GM21360 (cell line): ENCODE measurements around the gene MSRB2.
"Not testable (repeated sequence)": the region's sequence is repeated elsewhere in the genome, so short reads cannot be mapped to it uniquely, and the experiment has no call there.

Experiments
- ATAC-seq: cut with Tn5 transposase; IDR thresholded peaks from one replicate; pipeline ENCODE4 v1.9.1; 2021; ENCODE audit warnings: mild to moderate bottlenecking, moderate library complexity; ENCODE audit not compliant: unreplicated experiment

Gene MSRB2

DNA sequence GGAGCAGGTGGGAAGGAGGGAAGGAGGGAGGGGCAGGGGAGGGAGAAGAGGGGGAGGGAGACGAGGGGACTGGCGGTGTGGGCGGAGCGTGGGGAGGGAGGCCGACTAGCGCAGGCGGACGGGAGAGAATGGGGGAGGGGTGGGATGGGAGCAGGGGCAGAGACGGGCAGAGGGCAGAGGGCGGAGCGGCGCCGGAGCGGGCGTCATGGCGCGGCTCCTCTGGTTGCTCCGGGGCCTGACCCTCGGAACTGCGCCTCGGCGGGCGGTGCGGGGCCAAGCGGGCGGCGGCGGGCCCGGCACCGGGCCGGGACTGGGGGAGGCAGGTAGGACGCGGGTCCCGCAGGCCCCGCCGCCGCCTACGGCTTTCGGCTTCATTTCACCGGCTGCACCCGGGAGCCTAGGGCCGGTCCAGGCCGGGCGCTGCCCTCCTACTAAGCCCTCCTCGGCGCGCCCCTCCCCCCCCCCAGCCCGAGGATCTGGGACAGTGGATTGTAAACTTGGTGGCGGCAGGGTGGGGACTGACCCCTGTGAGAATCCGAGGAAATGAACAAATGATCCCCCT is at the start of gene MSRB2:
Gene MSRB2, plus strand, starts transcription at position 176 of the 562 bp plus-strand sequence. Its CDS starts 30 bp downstream, at position 206.
- peak; percentile 75 for ATAC-seq

DNA sequence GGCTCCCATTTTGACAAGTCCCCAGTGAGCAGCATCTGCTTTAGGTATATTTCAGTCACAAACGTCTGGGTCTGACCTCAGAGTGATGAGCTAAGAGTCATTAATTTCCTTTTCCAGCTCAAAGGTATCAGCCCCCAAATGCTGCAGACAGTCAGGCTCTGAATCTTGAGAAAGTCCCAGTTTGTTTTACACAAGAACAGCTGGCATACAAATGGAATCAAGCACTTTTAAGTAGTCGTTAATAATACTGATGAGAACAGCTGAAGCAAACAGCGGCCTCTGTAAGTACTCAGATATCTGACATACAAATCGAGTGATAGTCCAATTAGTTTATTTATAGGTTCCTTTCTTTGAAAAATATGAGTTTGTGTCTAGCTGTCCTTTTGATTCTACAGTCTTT is 49.4 kb upstream of the MSRB2 start:
- no peak for ATAC-seq

DNA sequence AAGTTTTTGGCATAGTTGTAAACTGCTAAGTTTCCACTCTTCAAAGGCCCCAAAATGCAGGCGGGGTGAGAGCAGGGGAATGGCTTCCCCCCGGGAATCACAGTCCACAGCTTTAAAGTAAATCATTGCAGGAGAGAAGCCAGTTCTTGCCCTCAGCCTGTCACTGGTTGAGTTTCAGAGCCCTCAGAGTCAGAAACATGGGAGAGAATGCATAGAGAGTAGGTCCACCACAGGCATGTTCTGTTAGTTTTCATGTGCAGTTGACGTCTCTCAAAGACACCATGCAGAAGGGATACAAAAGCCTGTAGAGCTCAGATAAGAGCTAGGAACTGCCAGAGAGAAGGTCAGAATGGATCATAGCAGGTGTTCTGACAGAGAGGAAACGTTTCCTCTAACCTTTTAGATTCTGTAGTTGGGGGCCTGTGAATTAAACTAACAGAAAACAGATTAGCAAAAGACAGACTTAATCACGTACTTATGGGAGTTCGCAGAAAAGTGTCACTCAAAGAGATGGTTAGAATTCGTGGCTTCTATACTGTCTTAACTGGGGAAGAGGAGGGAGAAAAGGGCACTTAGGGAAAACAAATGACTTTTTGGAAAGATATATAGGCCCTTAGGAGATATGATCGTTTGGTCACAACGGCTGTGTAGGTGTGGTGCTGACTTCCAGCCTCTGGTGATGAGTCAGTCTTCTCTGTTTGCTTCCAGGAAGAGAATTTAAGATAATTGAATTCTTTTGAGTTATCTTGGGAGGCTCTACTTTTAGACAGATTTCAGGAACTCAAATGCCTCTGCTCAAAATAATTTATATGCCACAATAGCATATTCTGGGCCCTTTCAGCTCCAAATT is 48.0 kb upstream of the MSRB2 start:
- no peak for ATAC-seq

DNA sequence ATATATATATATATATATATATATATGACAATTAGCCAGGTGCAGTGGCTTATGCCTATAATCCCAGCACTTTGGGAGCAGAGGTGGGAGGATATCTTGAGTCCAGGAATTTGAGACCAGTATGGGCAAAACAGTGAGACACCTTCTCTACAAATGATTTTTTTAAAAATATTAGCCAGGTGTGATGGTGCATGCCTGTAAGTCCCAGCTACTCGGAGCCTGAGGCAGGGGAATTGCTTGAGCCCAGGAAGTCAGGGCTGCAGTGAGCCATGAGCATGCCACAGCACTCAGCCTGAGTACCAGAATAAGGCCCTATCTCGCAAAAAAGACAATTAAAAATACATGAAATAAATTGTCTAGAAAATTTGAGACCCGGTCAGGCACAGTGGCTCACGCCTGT is 47.2 kb upstream of the MSRB2 start:
- ATAC-seq = no peak

DNA sequence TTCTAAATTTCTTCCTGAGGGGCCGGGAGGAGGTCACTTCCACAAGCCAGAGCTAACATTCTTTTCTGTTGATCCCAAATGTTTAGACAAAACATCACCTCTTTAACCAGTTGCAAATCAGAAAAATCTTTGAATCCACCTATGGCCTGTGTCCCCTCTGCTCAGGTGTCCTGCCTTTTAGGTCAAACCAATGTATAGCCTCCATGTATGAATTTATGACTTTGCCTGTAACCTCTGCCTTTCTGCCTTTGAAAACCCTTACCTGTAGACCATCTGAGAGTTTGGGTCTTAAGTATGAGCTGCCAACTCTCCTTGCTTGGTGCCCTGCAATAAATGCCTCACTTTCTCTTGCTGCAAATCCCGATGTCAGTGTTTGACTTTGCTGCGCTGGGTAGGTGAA is 44.1 kb upstream of the MSRB2 start:
- ATAC-seq = no peak

DNA sequence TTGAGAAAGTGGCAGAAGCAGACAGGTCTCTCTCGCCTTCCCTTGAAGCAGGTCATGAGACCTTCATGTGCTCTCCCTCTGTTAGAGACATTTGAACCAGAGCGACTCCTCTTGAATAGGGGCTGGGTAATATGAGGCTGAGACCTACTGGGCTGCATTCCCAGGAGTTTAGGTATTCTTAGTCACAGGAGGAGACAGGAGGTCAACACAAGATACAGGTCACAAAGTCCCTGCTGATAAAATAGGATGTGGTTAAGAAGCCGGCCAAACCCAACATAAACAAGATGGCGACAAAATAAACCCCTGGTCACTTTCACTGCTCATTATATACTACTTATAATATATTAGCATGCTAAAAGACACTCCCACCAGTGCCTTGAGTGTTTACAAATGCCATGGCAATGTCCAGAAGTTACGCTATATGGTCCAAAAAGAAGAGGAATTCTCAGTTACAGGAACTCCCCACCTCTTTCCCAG is 43.5 kb upstream of the MSRB2 start:
- no peak for ATAC-seq

DNA sequence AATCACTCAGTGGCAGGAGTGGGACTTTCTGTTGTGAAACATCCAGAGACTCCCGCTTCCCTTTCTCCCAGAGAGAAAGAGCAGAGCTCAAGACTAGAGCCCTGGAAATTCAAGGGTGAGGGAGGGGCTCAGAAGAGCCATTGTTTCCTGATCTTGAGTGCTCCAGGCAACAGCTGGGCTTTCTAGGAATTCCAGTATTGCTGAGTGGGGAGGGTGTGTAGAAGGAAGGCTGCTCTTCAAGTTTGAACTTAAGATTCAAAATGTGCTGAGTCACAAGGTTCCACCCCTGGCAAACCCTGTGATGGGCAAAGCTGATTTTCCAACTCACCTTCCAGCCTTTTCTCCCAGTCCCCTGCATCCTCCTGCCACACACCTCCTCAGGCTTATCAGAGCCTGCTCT is 42.3 kb upstream of the MSRB2 start:
- no peak for ATAC-seq

DNA sequence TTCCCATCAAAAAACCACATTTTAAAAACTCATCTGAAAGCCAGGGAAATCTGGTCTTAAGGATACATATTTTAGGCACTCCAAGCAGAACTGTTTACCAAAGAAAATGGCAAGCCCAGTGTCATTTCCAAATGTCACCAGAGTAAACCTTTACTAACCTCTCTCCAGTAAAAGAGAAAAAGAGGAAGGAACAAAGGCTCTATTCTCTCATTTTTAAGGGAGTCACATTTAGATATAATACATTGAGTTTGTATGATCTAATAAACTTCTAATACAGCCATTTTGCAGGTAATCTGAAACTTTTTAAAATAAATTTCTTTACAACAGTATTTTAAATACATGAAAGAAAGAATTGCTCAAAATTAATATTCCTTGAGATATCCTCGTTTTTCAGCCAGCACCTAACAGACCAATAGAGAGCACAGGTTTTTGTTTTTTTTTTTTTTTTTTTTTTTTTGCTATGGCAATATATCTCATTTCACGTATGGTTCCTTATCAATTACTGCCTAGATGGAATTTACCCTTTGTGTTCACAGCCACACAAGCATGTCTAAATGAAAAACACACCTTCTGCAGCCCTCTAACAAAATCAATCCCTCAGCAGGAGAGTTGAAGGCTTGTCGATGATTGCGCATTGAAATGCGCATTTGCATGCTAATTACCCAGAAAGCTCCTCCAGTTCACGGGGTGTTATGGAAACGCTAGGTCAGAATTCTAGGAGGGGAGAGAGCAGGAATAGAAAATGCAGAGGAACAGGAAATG is 39.8 kb upstream of the MSRB2 start:
- ATAC-seq = no peak

DNA sequence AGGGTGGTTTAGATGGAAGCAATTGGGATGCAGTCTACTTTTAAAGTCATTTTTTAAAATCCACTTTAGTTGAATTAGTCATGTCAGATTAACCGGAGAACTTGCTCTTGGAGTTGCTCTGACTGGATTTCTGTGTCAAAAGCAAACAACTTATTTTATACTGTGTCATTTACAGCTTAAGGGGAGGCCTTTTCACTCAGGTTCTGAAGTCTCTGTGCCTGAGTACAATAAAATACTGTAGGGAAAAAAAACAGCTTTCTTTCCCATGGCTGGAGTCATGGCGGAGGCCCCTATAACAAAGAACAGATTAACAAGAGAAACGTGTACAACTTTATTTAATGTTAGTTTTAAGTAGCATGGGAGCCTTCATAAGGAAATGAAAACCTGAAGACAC is 39.2 kb upstream of the MSRB2 start:
- no peak for ATAC-seq

DNA sequence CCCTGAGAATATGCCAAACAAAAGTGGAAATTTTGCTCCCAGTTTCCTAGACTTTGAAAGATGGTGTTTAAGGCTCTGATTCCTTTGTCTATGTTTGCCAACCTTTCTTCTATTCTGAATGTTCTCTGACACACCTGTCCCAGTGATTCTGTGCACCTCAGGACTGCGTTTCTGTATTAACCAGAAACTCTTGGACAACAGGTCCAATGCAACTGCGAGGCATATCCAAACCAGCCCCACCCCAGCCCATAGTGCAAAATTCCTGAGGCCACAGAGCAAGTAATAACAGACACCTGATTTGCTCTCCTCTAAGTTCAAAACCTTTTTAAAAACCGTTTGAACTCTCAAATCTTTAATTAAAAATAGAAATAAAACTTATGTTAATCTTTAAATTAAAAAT is 37.0 kb upstream of the MSRB2 start:
- ATAC-seq = no peak

DNA sequence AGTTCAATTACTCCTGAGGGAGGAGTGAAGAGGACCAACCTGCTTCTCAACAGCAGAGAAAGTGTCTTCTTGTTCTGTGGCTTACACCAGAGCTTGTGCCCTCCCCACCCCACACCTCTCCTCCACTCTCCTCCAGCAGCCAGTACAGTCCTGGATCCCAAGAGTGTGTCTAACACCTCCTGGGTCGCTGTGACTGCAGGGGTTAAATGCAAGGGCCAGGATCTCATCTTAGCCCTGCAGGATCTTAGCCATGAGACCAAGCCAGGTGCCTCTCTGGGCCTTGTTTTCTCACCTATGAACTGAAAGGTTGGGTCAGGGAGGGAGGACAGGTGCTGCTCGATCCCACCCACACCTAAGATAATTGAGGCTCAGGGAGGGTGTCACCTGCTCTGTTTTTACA is 34.5 kb upstream of the MSRB2 start:
- no peak for ATAC-seq

DNA sequence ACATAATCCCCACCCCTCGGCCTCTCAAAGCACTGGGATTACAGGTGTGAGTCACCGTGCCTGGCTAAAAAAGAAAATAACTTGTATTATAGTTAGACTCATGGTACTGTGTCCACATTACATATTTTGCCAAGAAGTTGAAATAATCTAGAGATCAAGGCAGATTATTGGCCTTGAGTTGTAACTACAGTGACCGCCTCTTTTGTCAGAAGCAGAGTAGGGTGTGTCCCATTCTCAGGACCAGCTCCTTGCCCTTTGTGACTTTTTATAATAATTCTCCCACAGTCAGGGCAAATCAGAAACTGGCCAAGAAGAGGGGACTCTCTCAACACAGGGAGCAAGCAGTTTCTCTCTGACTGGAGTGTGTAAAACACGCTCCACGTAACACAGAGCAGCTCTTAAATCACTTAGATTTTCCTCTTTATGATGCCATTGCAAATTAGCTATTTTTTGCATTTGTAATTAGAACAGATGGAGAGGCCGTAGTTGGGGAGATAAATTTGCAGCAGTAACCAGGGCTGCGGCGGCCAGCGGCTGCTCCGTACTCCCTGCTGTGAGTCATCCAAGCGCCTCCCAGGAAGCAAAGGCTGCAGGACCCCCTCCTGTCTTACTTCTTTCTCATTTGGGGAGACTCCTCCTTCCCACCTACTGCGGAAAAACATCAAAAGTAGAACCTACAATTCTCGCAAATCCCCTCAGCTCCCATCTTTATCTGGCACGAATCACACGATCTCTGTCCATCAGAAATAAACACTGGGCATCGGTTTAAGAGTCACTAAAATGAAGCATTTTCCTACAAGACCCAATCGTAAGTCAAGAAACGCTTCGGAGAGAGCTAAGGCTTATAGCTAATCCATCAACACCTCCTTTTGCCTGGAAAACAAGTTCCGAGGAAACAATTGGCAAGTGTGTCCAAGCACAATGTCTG is 32.1 kb upstream of the MSRB2 start:
- ATAC-seq = no peak

DNA sequence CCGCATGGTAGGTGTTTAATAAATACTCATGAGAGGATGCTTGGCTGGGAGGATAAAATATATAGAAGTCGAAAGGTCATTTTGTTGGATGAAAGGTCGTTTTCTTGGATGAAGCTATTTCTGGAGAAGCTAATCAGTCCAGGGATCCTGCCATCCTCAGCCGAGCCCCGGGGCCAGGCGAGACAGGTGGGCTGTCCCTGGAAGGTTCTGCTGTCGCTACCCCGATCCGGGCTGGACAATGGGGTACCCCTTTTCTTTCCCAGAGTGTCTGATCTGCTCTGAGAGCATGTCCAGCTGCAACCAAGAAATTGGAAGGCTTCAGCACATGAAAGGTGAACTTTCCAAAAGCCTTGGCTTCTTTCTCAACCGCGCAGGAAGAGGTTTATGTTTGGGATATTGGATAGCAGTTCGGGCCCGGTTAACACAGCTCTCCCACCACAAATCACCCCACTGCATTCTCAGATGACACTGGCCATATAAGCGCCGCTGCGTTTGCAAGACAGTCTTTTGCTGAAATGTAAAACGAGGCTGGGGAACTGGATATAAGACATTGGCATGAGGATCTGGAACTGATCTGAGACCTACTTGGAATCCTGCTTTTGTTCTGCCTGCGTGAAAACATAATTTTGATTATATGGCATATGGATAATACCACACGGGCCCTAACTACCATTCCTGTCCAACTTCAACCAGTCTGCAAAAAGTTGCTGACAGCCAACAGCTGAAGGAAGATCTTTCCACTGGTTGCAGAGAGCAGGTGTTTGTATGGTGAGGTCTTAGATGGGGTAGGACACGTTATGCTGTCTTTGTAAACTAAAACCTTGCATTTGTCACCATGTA is 31.2 kb upstream of the MSRB2 start:
- ATAC-seq = no peak

DNA sequence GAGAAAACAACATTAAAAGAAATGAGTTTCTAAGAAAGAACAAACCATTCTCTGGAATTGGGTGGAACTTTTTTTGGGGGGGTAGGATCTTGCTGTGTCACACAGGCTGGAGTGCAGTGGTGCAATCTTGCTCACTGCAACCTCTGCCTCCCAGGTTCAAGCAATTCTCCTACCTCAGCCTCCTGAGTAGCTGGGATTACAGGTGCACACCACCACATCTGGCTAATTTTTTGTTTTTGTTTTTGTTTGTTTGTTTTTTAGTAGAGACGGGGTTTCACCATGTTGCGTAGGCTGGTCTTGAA is 30.6 kb upstream of the MSRB2 start:
- ATAC-seq = not testable (repeated sequence)

DNA sequence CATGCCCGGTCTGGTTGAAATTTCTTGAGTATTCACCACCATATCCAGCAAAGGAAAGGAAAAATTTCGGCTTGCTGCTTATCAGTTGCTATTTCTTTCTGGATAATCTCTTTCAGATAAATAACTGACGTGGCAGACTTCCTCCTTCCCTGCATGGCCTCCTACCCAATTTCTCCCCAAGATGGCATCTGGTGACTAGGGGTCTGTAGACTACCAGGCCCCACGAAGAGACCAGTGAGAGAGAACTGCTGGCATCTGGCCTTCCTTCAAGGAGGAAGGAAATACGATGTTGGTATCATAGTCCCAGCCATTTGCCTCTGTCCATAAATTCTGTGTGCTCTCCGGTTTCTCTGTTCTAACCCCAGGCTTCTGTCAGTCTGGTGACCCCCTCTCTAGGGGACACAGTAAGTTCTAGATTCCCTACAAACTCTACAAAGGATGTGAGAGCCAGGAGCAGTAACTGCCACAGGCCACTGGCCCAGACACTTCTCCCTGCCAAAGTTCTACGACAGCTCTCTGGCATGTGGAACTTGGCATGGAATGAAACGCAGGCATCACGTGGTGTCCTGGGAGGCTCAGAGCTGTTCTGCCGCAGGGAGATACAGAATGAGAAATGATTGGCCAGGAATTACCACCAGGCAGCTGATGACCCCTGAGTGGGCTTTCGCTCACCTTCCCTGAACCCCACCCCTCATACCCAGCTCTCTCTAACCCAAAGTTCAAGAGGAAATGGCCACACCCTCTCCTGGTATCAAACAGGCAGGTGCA is 30.0 kb upstream of the MSRB2 start:
- ATAC-seq = no peak

DNA sequence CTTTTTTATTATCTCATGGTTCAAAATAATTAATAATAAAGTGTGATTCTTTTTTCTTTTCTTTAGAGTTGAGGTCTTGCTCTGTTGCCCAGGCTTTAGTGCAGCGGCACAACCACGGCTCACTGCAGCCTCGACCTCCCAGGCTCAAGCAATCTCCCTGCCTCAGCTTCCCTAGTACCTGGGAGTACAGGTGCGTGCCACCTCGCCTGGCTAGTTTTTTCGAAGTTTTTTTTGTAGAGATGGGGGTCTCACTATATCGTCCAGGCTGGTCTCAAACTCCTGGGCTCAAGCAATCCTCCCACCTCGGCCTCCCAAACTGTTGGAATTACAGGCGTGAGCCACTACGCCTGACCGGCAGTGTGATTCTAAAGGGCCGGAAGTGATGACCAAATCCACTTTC is 28.0 kb upstream of the MSRB2 start:
- ATAC-seq = no peak

DNA sequence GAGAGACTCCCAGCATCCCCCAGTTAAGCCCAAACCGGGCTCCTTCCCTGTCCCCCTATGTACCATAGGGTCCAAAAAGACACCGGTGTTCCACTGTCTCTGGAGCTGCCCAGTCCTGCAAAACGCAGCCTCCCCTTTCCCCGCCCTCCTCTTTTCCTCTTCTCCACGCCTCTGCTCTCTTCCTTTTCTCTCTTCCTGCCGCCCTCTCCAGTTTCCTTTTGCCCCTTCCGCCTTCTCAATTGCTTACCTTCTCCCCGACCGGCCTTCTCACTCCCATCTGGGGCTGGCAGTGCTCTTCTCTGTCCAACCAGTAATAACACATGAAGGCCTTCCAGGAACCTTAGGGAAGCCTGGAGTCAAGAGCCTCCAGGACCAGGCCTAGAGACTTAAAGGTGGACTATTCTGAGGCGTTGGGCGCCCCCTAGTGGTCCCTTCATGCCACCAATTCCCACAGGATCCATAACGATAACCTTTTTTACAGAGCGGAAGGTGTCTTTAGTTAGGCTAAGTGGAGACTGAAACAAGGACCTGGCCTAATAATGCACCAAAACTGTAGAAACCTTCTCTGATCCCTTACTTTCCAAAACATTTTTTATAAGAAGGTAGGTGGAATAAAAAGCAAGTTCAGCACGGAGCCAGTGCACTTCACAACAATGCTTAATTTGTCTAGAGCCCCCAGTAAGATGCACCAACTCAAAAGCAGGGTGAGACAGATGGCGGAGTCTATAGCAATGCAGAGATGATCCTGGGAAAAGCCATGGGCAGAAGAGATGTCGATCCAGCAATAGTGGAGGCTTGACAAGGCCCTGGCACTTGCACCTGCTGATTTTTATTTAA is 27.2 kb upstream of the MSRB2 start:
- ATAC-seq = peak; percentile 68

DNA sequence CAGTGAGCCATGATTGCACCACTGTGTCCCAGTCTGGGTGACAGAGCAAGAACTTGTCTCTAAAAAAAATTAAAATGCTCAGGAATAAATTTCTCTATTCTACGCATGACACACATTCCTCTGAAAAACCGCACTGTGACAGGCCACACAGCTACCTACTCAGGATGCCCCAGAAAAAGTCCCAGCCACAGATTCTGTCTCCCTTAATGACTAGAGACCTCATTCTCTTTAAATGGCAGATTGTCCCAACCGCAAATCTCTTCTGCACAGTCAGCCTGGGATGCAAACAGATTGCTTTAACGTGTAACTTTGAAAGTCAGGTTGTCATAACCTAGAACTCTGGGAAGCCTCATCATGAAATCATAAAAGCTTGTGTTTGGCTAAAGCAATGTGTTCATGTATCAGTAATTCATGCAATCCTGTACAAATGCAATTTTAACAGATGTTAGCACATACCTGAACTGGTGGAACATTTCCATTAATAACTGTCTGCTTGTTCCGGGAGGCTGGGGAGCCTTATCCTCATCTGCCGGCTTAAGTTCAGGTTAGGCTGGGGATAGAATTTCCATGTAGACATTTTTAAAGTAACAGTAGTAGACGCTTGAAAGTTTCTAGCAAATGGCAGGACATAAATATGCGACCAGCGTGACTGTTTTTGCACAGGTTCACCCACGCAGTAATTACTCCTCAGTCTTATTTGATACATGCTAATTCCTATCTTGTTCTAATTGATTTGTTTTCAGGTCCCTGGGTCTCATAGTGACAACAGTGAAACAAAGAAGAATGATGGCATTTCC is 26.2 kb upstream of the MSRB2 start:
- ATAC-seq = no peak
